Hepatocyte (in vitro differentiated cells): Measurements from ENCODE around the gene CFHR5. TPM values are rescaled to one million over a fixed set of nuclear protein-coding genes. Genes with fewer than 3 reads are reported as not detected.
"Not testable (repeated sequence)": the region's sequence is repeated elsewhere in the genome, so short reads cannot be mapped to it uniquely, and the experiment has no call there.

Experiments
- DNase-seq: peaks from one replicate; pipeline ENCODE4 v3.0.0-alpha.2; 2016; ENCODE audit warnings: low spot score
- H2AFZ ChIP-seq: fragments of 200-600 bp; sonication (generic); 2 replicates; pipeline ENCODE4 v1.6.0; 2016; ENCODE audit warnings: antibody characterized with exemption, mild to moderate bottlenecking
- H3K27ac ChIP-seq: fragments of 200-600 bp; sonication (generic); 2 replicates; pipeline ENCODE4 v1.5.1; 2016; ENCODE audit warnings: mild to moderate bottlenecking
- H3K27me3 ChIP-seq: fragments of 200-600 bp; sonication (generic); 2 replicates; pipeline ENCODE4 v1.6.1; 2016
- H3K36me3 ChIP-seq: fragments of 200-600 bp; sonication (generic); replicated peaks from 2 replicates; pipeline ENCODE4 v1.5.1; 2016; ENCODE audit warnings: low read depth; ENCODE audit not compliant: insufficient read depth
- H3K4me1 ChIP-seq: fragments of 200-600 bp; sonication (generic); 2 replicates; pipeline ENCODE4 v1.5.1; 2016; ENCODE audit warnings: mild to moderate bottlenecking, moderate library complexity; ENCODE audit not compliant: insufficient read depth
- H3K4me2 ChIP-seq: fragments of 200-600 bp; sonication (generic); 2 replicates; pipeline ENCODE4 v1.6.0; 2016
- H3K4me3 ChIP-seq: fragments of 200-600 bp; sonication (generic); 2 replicates; pipeline ENCODE4 v1.5.1; 2016; ENCODE audit warnings: mild to moderate bottlenecking
- H3K79me2 ChIP-seq: fragments of 200-600 bp; sonication (generic); 2 replicates; pipeline ENCODE4 v1.6.0; 2017; ENCODE audit warnings: mild to moderate bottlenecking
- H3K9me2 ChIP-seq: fragments of 200-600 bp; sonication (generic); replicated peaks from 2 replicates; pipeline ENCODE4 v1.6.0; 2017; ENCODE audit warnings: mild to moderate bottlenecking; ENCODE audit not compliant: insufficient read depth
- H3K9me3 ChIP-seq: fragments of 200-600 bp; sonication (generic); 2 replicates; pipeline ENCODE4 v1.5.1; 2016; ENCODE audit warnings: low read depth, mild to moderate bottlenecking
- H4K20me1 ChIP-seq: fragments of 200-600 bp; sonication (generic); 2 replicates; pipeline ENCODE4 v1.6.0; 2016; ENCODE audit warnings: mild to moderate bottlenecking; ENCODE audit not compliant: insufficient read depth, poor library complexity, severe bottlenecking
- CTCF ChIP-seq: fragments of 200-600 bp; sonication (generic); IDR thresholded peaks from 2 replicates; pipeline ENCODE4 v1.5.1; 2016; ENCODE audit warnings: antibody characterized with exemption, mild to moderate bottlenecking; ENCODE audit not compliant: poor library complexity
- EZH2 ChIP-seq: fragments of 200-600 bp; sonication (generic); IDR thresholded peaks from 2 replicates; pipeline ENCODE4 v1.6.1; 2016; ENCODE audit warnings: antibody characterized with exemption, mild to moderate bottlenecking, borderline replicate concordance
- EZH2phosphoT487 ChIP-seq: fragments of 200-600 bp; sonication (generic); IDR thresholded peaks from one replicate; pipeline ENCODE4 v1.6.1; 2018; ENCODE audit warnings: antibody characterized with exemption, mild to moderate bottlenecking, low read depth, moderate library complexity; ENCODE audit not compliant: unreplicated experiment, severe bottlenecking
- WGBS: methylation state at CpG from one replicate; pipeline ENCODE4 v1.1.6; 2016; ENCODE audit warnings: low lambda C conversion rate; ENCODE audit errors: missing lambda C conversion rate; 5-methylcytosine and 5-hydroxymethylcytosine counted together
- polyA plus RNA-seq: library from polyadenylated mRNA; unstranded; fragments of >200 nt; fragmentation: Nextera tagmentation; extraction: Ambion mirVana; gene quantifications from 2 replicates; pipeline ENCODE4 v1.2.1, GENCODE V29; 2016
- total RNA-seq: library from RNA; depleted of rRNA; stranded (reverse); fragments of >200 nt; gene quantifications from 2 replicates; pipeline ENCODE4 v1.2.3, GENCODE V29; 2014

The CFHR5 gene
- total and polyA plus RNA-seq, 2 experiments from 2014 or later, result 0.36 to 0.77 TPM

DNA sequence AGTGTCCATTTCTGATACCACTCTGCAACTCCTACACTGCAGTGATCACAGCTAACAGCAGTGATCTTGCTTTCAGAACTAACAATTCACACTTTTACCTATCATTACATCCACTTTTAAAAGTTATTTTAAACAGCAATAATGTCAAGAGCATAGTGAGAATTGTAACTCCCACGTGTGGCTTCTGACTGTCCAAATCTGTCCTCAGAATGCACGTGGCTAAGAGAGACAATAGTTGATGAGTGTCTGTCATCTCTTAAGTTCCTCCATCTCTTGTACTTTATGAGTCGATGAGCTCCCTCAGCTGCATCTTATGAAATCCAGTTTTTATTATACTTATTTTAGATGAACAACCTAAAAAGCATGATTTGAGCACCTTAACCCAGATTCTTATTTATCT lies 16.5 kb upstream of the CFHR5 start:
- Histone ChIP-seq H3K4me2 (no peak overlapping the region), H3K27me3 (no peaks in the 10 kb centered on the region), H2AFZ (no peak overlapping the region), H3K79me2 (no peaks in the 10 kb centered on the region), H4K20me1 (no peaks in the 10 kb centered on the region), H3K36me3 (no peaks in the 10 kb centered on the region), H3K9me3 (no peaks in the 10 kb centered on the region), H3K4me3 (no peak overlapping the region), H3K27ac (no peak overlapping the region), H3K9me2 (no peaks in the 10 kb centered on the region), H3K4me1 (no peaks in the 10 kb centered on the region)
- no peak for DNase-seq
- 72% methylated on average over 3 of the region's 3 CpGs for WGBS
- TF ChIP-seq EZH2phosphoT487 (no peak), EZH2 (no peak), CTCF (no peak)

GRCh38 chr1:196970182-196970581 lies 7.2 kb upstream of the CFHR5 start:
- no peaks in the 10 kb centered on the region for H3K9me3 ChIP-seq
- DNase-seq, result no peak
- no peaks in the 10 kb centered on the region for H3K36me3 ChIP-seq
- no peak overlapping the region for H3K4me3 ChIP-seq
- H3K4me2 ChIP-seq, result no peak overlapping the region
- TF ChIP-seq EZH2 (no peak), CTCF (no peak), EZH2phosphoT487 (no peak)
- H3K79me2 ChIP-seq, result no peaks in the 10 kb centered on the region
- H3K4me1 ChIP-seq, result no peaks in the 10 kb centered on the region
- no peaks in the 10 kb centered on the region for H3K9me2 ChIP-seq
- no peaks in the 10 kb centered on the region for H3K27me3 ChIP-seq
- no peak overlapping the region for H3K27ac ChIP-seq
- H2AFZ ChIP-seq, result no peak overlapping the region
- 78% methylated on average over 1 of the region's 1 CpG for WGBS
- no peaks in the 10 kb centered on the region for H4K20me1 ChIP-seq

GRCh38 chr1:196976278-196976677 lies 1.1 kb upstream of the CFHR5 start:
- Histone ChIP-seq H3K4me2 (no peak overlapping the region), H3K9me2 (no peaks in the 10 kb centered on the region), H3K4me3 (no peak overlapping the region), H4K20me1 (no peaks in the 10 kb centered on the region), H3K27me3 (no peaks in the 10 kb centered on the region), H3K4me1 (no peaks in the 10 kb centered on the region), H3K27ac (no peak overlapping the region), H2AFZ (no peak overlapping the region), H3K79me2 (no peaks in the 10 kb centered on the region), H3K9me3 (no peaks in the 10 kb centered on the region), H3K36me3 (no peaks in the 10 kb centered on the region)
- WGBS, result 83% methylated on average over 4 of the region's 4 CpGs
- DNase-seq, result no peak
- TF ChIP-seq EZH2 (no peak), CTCF (no peak), EZH2phosphoT487 (no peak)

GRCh38 chr1:196980859-196981258 lies 3.5 kb downstream of the CFHR5 start:
- H3K9me2 ChIP-seq, result no peaks in the 10 kb centered on the region
- H3K27me3 ChIP-seq, result no peaks in the 10 kb centered on the region
- H3K27ac ChIP-seq, result no peak overlapping the region
- no peaks in the 10 kb centered on the region for H3K79me2 ChIP-seq
- DNase-seq, result no peak
- H4K20me1 ChIP-seq, result no peaks in the 10 kb centered on the region
- H3K9me3 ChIP-seq, result no peaks in the 10 kb centered on the region
- no peaks in the 10 kb centered on the region for H3K4me1 ChIP-seq
- H3K36me3 ChIP-seq, result no peaks in the 10 kb centered on the region
- H3K4me2 ChIP-seq, result no peak overlapping the region
- no peak overlapping the region for H2AFZ ChIP-seq
- no peak overlapping the region for H3K4me3 ChIP-seq
- WGBS, result 60% methylated on average over 1 of the region's 1 CpG
- no peak for TF ChIP-seq CTCF

- not testable (repeated sequence) for H3K4me2 ChIP-seq, H3K27me3 ChIP-seq, H4K20me1 ChIP-seq, DNase-seq, H2AFZ ChIP-seq, H3K36me3 ChIP-seq, H3K9me2 ChIP-seq, H3K79me2 ChIP-seq, H3K27ac ChIP-seq, H3K4me1 ChIP-seq, H3K4me3 ChIP-seq, H3K9me3 ChIP-seq
- WGBS, result 91% methylated on average over 7 of the region's 7 CpGs
Measured at GRCh38 chr1:196982247-196982646, 4.9 kb downstream of the CFHR5 start.
